HepG2 (cell line): ENCODE data around the gene CTSA. TPM values are rescaled to one million over a fixed set of nuclear protein-coding genes. Genes with fewer than 3 reads are reported as not detected.

ENCODE experiments used
- ESRRA ChIP-seq: sonication (generic); formaldehyde crosslinking; IDR thresholded peaks from 2 replicates; pipeline ENCODE4 v1.5.1; 2020; ENCODE audit warnings: mild to moderate bottlenecking, low read depth, missing genetic modification reagents
- KLF11 ChIP-seq: IDR thresholded peaks from 2 replicates; pipeline ENCODE4 v1.6.1; 2016; ENCODE audit warnings: missing compliant biosample characterization
- THAP11 ChIP-seq: IDR thresholded peaks from 2 replicates; pipeline ENCODE4 v1.6.1; 2016; ENCODE audit warnings: missing biosample characterization, missing genetic modification reagents
- THAP8 ChIP-seq: sonication (generic); formaldehyde crosslinking; IDR thresholded peaks from 2 replicates; pipeline ENCODE4 v1.5.1; 2020; ENCODE audit warnings: missing genetic modification reagents, mild to moderate bottlenecking, borderline replicate concordance
- ZNF230 ChIP-seq: sonication (generic); formaldehyde crosslinking; IDR thresholded peaks from 2 replicates; pipeline ENCODE4 v1.4.0; 2020; ENCODE audit warnings: mild to moderate bottlenecking, missing genetic modification reagents
- ZNF33A ChIP-seq: sonication (generic); formaldehyde crosslinking; IDR thresholded peaks from 2 replicates; pipeline ENCODE4 v1.5.1; 2020; ENCODE audit warnings: missing genetic modification reagents, mild to moderate bottlenecking, moderate library complexity, borderline replicate concordance
- ZNF552 ChIP-seq: sonication (generic); formaldehyde crosslinking; IDR thresholded peaks from 2 replicates; pipeline ENCODE4 v1.9.0; 2022; ENCODE audit warnings: missing genetic modification reagents, mild to moderate bottlenecking, borderline replicate concordance
- ZNF597 ChIP-seq: sonication (generic); formaldehyde crosslinking; IDR thresholded peaks from 2 replicates; pipeline ENCODE4 v1.5.0; 2020; ENCODE audit warnings: missing genetic modification reagents
- ZNF615 ChIP-seq: sonication (generic); formaldehyde crosslinking; IDR thresholded peaks from 2 replicates; pipeline ENCODE4 v1.5.0; 2020; ENCODE audit warnings: mild to moderate bottlenecking, missing genetic modification reagents, borderline replicate concordance
- ZNF720 ChIP-seq: sonication (generic); formaldehyde crosslinking; IDR thresholded peaks from 2 replicates; pipeline ENCODE4 v1.4.0; 2020; ENCODE audit warnings: missing genetic modification reagents
- ZNF841 ChIP-seq: sonication (generic); formaldehyde crosslinking; IDR thresholded peaks from 2 replicates; pipeline ENCODE4 v1.8.1; 2023; ENCODE audit warnings: missing genetic modification reagents, borderline replicate concordance
- ZZZ3 ChIP-seq: sonication (generic); formaldehyde crosslinking; IDR thresholded peaks from 2 replicates; pipeline ENCODE4 v1.4.0; 2020; ENCODE audit warnings: missing genetic modification reagents, mild to moderate bottlenecking, borderline replicate concordance
- polyA plus RNA-seq, 8 experiments: library from polyadenylated mRNA; depleted of rRNA in 3 of 8; stranded (reverse) in 7 of 8; unstranded in 1 of 8; fragments of >200 nt; fragmentation: Illumina TruSeq in 4 of 8; extraction: Trizol in 4 of 8; gene quantifications; 2 replicates each; pipeline versions ENCODE4 v1.2.1 to v1.2.3, GENCODE V29; 2011 to 2016; ENCODE audit warnings: low read depth in 4 of 8, missing spikeins in 1 of 8, mixed read lengths in 1 of 8; ENCODE audit not compliant: insufficient read depth in 1 of 8
- total RNA-seq, 5 experiments: library from RNA; depleted of rRNA; stranded (reverse); fragments of >200 nt; fragmentation: Illumina TruSeq; extraction: Trizol; gene quantifications; 2 replicates each; pipeline ENCODE4 v1.2.3, GENCODE V29; 2016; ENCODE audit warnings: low read depth in 1 of 5
- TF ChIP-seq, protein P1 (sequence below): sonication (generic); formaldehyde crosslinking; IDR thresholded peaks from 2 replicates; pipeline ENCODE4 v1.4.0; 2020; ENCODE audit warnings: mild to moderate bottlenecking, missing genetic modification reagents
- TF ChIP-seq, protein P2 (sequence below): sonication (generic); formaldehyde crosslinking; IDR thresholded peaks from 2 replicates; pipeline ENCODE4 v1.5.1; 2020; ENCODE audit warnings: missing genetic modification reagents, mild to moderate bottlenecking, borderline replicate concordance
- TF ChIP-seq, protein P3 (sequence below): sonication (generic); formaldehyde crosslinking; IDR thresholded peaks from 2 replicates; pipeline ENCODE4 v1.4.0; 2020; ENCODE audit warnings: mild to moderate bottlenecking, missing genetic modification reagents

Gene CTSA
- total and polyA plus RNA-seq, 2 of the 13 experiments (the other 11 are each of a cell fraction or from before 2014, with no cell fraction given), result 202 to 231 TPM

- TF ChIP-seq, protein P1, sequence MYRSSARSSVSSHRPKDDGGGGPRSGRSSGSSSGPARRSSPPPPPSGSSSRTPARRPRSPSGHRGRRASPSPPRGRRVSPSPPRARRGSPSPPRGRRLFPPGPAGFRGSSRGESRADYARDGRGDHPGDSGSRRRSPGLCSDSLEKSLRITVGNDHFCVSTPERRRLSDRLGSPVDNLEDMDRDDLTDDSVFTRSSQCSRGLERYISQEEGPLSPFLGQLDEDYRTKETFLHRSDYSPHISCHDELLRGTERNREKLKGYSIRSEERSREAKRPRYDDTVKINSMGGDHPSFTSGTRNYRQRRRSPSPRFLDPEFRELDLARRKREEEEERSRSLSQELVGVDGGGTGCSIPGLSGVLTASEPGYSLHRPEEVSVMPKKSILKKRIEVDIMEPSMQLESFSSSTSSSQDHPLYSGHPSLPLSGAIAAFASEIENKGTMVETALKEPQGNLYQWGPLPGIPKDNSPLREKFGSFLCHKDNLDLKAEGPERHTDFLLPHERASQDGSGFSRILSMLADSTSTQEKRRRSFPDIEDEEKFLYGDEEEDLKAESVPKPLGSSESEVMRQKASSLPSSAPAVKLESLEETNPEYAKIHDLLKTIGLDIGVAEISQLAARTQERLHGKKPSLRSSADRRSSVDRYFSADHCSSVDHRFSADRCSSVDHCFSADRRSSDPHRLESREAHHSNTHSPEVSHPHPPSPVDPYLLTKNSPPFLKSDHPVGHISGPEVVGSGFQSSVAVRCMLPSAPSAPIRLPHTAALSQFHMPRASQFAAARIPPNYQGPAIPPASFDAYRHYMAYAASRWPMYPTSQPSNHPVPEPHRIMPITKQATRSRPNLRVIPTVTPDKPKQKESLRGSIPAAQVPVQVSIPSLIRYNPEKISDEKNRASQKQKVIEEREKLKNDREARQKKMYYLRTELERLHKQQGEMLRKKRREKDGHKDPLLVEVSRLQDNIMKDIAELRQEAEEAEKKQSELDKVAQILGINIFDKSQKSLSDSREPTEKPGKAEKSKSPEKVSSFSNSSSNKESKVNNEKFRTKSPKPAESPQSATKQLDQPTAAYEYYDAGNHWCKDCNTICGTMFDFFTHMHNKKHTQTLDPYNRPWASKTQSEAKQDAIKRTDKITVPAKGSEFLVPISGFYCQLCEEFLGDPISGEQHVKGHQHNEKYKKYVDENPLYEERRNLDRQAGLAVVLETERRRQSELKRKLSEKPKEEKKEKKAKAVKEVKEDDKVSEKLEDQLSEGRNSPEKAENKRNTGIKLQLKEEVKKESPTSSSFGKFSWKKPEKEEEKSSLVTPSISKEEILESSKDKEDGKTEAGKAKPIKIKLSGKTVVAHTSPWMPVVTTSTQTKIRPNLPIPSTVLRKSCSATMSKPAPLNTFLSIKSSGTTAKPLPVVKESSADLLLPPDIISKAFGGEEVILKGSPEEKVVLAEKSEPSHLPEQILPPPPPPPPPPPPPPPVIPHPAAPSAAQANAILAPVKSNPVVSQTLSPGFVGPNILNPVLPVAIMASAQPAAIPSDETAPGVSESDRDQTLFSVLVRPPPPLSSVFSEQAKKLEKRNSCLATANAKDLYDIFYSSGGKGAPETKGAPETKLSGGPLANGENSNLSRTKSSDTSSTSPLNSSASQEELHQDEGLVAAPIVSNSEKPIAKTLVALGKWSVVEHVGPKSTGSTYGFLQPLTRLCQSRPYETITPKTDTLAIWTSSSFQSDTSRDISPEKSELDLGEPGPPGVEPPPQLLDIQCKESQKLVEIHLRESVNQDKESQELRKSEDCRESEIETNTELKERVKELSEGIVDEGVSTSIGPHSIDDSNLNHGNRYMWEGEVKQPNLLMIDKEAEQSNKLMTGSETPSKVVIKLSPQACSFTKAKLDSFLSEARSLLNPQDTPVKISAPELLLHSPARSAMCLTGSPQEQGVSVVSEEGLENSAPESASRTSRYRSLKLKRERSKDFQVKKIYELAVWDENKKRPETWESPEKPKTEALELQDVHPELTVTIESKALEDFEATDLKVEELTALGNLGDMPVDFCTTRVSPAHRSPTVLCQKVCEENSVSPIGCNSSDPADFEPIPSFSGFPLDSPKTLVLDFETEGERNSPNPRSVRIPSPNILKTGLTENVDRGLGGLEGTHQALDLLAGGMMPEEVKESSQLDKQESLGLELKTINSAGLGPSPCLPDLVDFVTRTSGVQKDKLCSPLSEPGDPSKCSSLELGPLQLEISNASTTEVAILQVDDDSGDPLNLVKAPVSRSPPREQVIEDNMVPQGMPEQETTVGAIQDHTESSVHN (CRISPR knock-in tag), result peak; percentile 54
- TF ChIP-seq THAP11 (peak; percentile 89), ZNF230 (CRISPR knock-in tag) (peak; percentile 70), ZNF720 (CRISPR knock-in tag) (no peak), ZNF552 (CRISPR knock-in tag) (peak; percentile 95; the same call in 1 of the 2 replicates), THAP8 (CRISPR knock-in tag) (peak; percentile 75; the same call in 1 of the 2 replicates), ZZZ3 (peak; percentile 25; the same call in 1 of the 2 replicates), KLF11 (CRISPR knock-in tag) (peak; percentile 92), ZNF597 (CRISPR knock-in tag) (no peak), ZNF33A (peak; percentile 39; the same call in 1 of the 2 replicates), ESRRA (no peak), ZNF615 (CRISPR knock-in tag) (no peak), ZNF841 (no peak)
- TF ChIP-seq, protein P2, sequence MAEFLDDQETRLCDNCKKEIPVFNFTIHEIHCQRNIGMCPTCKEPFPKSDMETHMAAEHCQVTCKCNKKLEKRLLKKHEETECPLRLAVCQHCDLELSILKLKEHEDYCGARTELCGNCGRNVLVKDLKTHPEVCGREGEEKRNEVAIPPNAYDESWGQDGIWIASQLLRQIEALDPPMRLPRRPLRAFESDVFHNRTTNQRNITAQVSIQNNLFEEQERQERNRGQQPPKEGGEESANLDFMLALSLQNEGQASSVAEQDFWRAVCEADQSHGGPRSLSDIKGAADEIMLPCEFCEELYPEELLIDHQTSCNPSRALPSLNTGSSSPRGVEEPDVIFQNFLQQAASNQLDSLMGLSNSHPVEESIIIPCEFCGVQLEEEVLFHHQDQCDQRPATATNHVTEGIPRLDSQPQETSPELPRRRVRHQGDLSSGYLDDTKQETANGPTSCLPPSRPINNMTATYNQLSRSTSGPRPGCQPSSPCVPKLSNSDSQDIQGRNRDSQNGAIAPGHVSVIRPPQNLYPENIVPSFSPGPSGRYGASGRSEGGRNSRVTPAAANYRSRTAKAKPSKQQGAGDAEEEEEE (CRISPR knock-in tag), result no peak
- TF ChIP-seq, protein P3, sequence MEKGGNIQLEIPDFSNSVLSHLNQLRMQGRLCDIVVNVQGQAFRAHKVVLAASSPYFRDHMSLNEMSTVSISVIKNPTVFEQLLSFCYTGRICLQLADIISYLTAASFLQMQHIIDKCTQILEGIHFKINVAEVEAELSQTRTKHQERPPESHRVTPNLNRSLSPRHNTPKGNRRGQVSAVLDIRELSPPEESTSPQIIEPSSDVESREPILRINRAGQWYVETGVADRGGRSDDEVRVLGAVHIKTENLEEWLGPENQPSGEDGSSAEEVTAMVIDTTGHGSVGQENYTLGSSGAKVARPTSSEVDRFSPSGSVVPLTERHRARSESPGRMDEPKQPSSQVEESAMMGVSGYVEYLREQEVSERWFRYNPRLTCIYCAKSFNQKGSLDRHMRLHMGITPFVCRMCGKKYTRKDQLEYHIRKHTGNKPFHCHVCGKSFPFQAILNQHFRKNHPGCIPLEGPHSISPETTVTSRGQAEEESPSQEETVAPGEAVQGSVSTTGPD (CRISPR knock-in tag), result no peak
Observed at GRCh38 chr20:45934586-45935415, 43.7 kb downstream of the CTSA start, which contains the start of gene PCIF1 (continued).
